Spinal cord (tissue), 10 donors: Measurements from ENCODE around the gene IFNA5. TPM values are rescaled to one million over a fixed set of nuclear protein-coding genes. Genes with fewer than 3 reads are reported as not detected.
A peak's percentile ranks its signal among the peaks of the same experiment; 100 is the strongest.

ENCODE experiments used
- DNase-seq, 6 donors: peaks; one replicate each; pipeline versions ENCODE4 v3.0.0 to v3.0.0-alpha.2; 2013 to 2015; ENCODE audit warnings: low spot score in 6 of 6, low read depth in 4 of 6
- H3K27ac ChIP-seq: one replicate; pipeline ENCODE4 v1.5.1; 2013; ENCODE audit warnings: low read depth, low read length, control low read depth
- H3K27me3 ChIP-seq: one replicate; pipeline ENCODE4 v1.6.1; 2013; ENCODE audit warnings: low read length; ENCODE audit not compliant: control insufficient read depth, insufficient read depth
- H3K36me3 ChIP-seq: one replicate; pipeline ENCODE4 v1.6.1; 2013; ENCODE audit warnings: low read length; ENCODE audit not compliant: control insufficient read depth, insufficient read depth
- H3K4me1 ChIP-seq: one replicate; pipeline ENCODE4 v1.6.1; 2013; ENCODE audit warnings: low read length; ENCODE audit not compliant: control insufficient read depth, insufficient read depth
- H3K4me3 ChIP-seq: one replicate; pipeline ENCODE4 v1.5.1; 2013; ENCODE audit warnings: low read depth, low read length, control low read depth
- H3K9me3 ChIP-seq: one replicate; pipeline ENCODE4 v1.6.1; 2013; ENCODE audit warnings: low read length; ENCODE audit not compliant: control insufficient read depth, insufficient read depth
- WGBS: methylation state at CpG from one replicate; pipeline ENCODE4 v1.1.5; 2013; ENCODE audit warnings: missing lambda C conversion rate; ENCODE audit not compliant: insufficient coverage; 5-methylcytosine and 5-hydroxymethylcytosine counted together
- long read RNA-seq, 4 donors: transcript quantifications; one replicate each; lab custom pipeline, GENCODE V29; 2026
- polyA plus RNA-seq, 2 donors: library from polyadenylated mRNA; unstranded; fragments of 120-200 nt; gene quantifications; one replicate each; pipeline ENCODE4 v1.2.1, GENCODE V29; 2013; ENCODE audit not compliant: insufficient read length in 2 of 2
- total RNA-seq, 2 donors: library from RNA; depleted of rRNA in 1 of 2; stranded (reverse); fragments of 120-200 nt in 1 of 2; fragments of >200 nt in 1 of 2; gene quantifications; one replicate each; pipeline versions ENCODE4 v1.2.3 to v1.2.4, GENCODE V29; 2013 to 2014
- donor health status: healthy.

The IFNA5 gene
- total RNA-seq = not detected
- polyA plus RNA-seq = not detected
- long read RNA-seq, donor 1 = 0 reads
- long read RNA-seq, donor 2, partial matches to known transcripts = 0 of 1 reads
- long read RNA-seq, donor 2, other reads (novel, unspliced or antisense) = 0 of 1 reads
- long read RNA-seq, donor 3 = 0 reads
- long read RNA-seq, donor 4 = 0 reads

DNA sequence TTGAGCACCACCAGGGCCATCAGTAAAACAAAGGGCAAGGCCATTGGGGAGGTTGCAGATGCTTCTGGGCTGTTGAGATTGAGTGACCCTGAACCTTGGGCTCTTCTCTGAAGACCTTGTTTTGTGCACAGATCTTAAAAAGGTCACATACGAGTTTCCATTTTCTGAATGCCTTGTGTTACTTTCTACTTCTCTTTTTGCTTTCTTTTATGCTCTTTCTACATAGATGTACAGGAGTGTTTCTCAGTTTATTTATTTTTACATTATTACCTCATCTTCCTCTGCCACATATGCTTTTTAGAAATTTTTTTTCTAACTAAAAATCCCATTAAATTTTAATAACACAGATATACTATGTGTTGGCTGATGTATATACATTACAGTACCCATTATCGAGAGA, at the start of gene IFNA5:
IFNA5 (minus strand) TSS at position 101 of the 400 bp plus-strand sequence; CDS start at position 44, 57 bp downstream.
- H3K4me3 ChIP-seq = no peak within 1 kb of the TSS
- H3K36me3 ChIP-seq = no peaks in the 10 kb centered on the region
- H3K4me1 ChIP-seq = no peaks in the 10 kb centered on the region
- no CpG with 5 or more reads among the region's 2 CpGs for WGBS
- no peak within 1 kb of the TSS for H3K27ac ChIP-seq
- H3K9me3 ChIP-seq = no peaks in the 10 kb centered on the region
- no peak for DNase-seq
- no peaks in the 10 kb centered on the region for H3K27me3 ChIP-seq

DNA sequence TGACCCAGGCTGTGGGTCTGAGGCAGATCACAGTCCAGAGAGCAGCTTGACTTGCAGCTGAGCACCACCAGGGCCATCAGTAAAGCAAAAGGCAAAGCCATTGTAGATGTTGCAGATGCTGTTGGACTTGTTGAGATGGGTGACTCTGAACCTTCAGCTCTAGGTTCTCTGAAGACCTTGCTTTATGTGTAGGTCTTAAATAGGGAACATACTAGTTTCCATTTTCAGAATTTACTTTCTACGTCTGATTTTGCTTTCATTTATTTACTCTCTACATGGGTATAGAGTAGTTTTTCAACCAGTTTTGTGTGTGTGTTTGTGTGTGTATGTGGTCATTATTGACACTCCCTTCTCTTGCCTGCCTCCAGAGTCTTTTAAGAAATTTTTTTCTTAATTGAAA, 45.7 kb upstream of the IFNA5 start, which contains the start of gene IFNA6:
IFNA6 (minus strand) TSS at position 101 of the 400 bp plus-strand sequence; CDS start at position 101, 0 bp downstream.
- WGBS = no CpG with 5 or more reads among the region's 1 CpG
- H3K27me3 ChIP-seq = no peaks in the 10 kb centered on the region

DNA sequence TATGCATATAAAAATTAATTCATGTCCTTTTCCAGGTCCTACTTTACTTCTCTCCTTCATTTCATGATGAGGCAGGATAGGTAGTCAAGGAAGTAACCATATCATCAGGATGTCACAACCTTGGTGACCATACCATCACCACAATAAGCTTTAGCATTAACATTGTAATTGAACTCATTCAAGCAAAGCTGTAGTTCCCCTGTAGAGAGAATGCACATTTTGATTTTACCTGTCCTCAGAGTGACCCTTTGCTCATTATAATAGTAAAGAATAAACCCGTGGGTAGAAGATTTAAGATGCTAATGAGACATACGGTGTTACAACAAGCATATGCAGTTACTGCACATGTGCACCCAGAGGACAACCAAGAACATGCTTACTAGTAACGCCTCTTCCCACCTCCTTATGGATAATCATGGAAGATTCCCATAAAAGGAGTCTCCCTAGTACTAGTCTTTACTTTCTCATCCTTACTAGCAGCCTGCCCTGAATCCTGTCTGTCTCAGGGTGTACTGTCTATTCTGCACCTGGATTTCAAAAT, 43.4 kb upstream of the IFNA5 start:
- WGBS = 82% methylated on average over 1 of the region's 3 CpGs
- Histone ChIP-seq H3K27me3 (no peaks in the 10 kb centered on the region), H3K36me3 (no peaks in the 10 kb centered on the region), H3K9me3 (no peaks in the 10 kb centered on the region), H3K4me3 (no peak overlapping the region), H3K4me1 (no peaks in the 10 kb centered on the region), H3K27ac (no peak overlapping the region)
- DNase-seq = no peak

More for the DNA sequence above, 45.7 kb upstream of the IFNA5 start, which contains the start of gene IFNA6:
- Histone ChIP-seq H3K36me3 (no peaks in the 10 kb centered on the region), H3K4me3 (no peak within 1 kb of the TSS), H3K4me1 (no peaks in the 10 kb centered on the region), H3K9me3 (no peaks in the 10 kb centered on the region), H3K27ac (no peak within 1 kb of the TSS)
- DNase-seq = no peak

DNA sequence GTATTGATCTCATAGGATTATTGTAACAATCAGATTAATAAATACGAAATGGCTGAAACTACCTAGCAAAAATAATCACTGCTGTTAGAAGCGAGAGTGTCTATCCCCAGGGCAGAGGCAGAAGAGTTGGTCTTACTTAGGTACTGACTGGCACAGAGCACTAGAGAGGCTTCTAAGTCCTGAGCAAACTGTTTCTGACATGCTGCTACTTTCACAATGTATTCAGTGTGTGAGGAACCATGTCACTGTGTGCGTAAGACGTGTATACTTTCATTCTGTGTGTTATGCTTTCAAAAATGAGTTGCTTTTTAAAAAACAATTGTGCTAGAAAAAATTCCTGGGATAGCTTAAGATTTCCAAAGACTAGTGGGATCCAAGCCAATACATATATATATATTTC, 35.6 kb upstream of the IFNA5 start:
- WGBS = no CpG with 5 or more reads among the region's 4 CpGs
- no peak for DNase-seq

DNA sequence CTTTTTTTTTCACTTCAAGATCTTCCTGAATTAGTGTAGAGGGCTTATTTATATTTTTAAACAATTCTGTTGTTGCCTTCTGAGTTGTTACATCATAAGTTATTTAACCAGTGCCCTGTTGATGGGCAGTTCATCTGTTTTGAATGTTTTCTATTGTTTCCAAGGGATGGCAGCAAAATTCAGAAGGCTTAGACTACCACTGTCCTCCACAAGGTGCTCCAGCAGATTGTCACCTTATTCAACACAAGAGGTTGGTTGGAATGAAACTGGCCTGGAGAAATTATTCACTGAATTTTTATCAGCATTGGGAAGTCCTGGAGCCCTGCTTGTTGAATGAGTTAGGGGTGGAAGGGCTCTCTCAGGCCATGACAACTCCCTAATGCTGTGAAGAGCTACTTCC, 31.3 kb upstream of the IFNA5 start:
- H3K9me3 ChIP-seq = no peaks in the 10 kb centered on the region
- H3K36me3 ChIP-seq = no peaks in the 10 kb centered on the region
- no peak overlapping the region for H3K27ac ChIP-seq

More for the DNA sequence above, 35.6 kb upstream of the IFNA5 start:
- Histone ChIP-seq H3K9me3 (no peaks in the 10 kb centered on the region), H3K36me3 (no peaks in the 10 kb centered on the region), H3K27ac (no peak overlapping the region), H3K4me3 (no peak overlapping the region), H3K27me3 (no peaks in the 10 kb centered on the region), H3K4me1 (no peaks in the 10 kb centered on the region)

DNA sequence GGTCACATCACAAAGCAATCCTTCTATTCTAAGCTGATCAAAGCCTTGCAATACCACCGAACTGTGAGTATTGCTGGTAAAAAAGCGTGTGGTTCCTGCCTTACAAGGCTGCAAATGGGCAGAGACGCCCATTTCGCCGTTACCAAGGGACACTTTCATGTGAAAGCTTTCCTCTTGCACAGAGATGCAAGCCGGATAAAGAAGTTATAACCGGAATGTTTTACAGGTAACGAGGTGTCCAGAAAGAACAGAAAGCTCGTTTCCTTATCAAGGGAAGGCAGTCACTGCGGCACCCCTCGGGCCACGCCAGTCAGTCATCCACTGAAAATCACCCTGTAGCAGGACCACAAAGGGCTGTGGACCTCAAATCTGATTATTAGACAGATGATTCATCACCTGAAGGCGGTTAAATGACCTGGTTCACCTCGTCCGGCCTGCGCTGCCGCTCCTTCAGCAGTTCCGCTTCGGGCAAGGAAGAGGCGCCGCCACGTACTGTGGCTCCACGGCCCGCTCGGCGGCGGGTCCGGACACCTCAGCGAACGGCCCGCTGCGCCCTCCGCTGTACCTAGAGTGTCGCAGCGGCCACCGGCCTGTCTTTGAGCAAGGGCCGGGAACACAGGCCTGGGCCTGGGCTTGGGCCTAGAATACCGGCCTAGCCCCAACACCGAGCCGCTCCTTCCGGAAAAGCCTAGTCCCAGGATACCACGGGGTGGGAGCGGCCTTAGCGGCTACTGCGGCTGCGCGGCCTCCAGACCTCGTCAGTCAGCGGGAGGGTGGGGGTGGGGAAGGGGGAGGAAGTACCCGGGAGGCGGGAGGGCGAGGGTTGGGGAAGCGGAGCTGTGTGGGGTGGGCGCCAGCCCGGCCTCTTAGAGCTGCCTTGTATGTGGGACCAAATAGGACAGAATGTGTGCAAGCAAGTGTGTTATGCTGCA, 29.9 kb upstream of the IFNA5 start, which contains the start of gene KLHL9:
KLHL9 (minus strand) TSS at position 704 of the 932 bp plus-strand sequence; CDS start at position 159, 545 bp downstream.
- no peaks in the 10 kb centered on the region for H3K27me3 ChIP-seq
- WGBS = 1% methylated on average over 49 of the region's 55 CpGs
- no peaks in the 10 kb centered on the region for H3K9me3 ChIP-seq
- peak within 1 kb of the TSS; percentile 93 for H3K4me3 ChIP-seq
- DNase-seq = peak; percentile 83 to 98 (median 90)
- H3K27ac ChIP-seq = peak within 1 kb of the TSS; percentile 89
- no peaks in the 10 kb centered on the region for H3K36me3 ChIP-seq
- no peaks in the 10 kb centered on the region for H3K4me1 ChIP-seq

More for the DNA sequence above, 31.3 kb upstream of the IFNA5 start:
- no peak overlapping the region for H3K4me3 ChIP-seq
- DNase-seq = no peak
- H3K27me3 ChIP-seq = no peaks in the 10 kb centered on the region
- no peaks in the 10 kb centered on the region for H3K4me1 ChIP-seq

DNA sequence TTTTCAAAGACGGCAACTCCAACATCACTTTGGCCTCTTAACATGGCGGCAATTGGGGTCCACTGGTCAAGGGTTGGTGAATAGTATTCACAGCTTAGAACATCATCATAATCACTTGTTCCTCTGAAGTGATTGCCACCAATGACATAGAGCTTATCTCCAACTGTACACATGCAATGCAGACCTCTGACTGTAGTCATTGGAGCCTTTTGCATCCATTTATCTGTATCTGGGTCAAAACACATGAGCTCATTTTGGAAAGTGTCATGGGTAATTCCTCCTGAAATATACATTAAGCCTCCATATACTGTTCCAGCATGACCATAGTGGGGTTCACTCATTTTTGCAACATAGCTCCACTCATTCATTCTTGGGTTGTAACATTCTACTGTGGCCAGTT, 28.1 kb upstream of the IFNA5 start:
- no peaks in the 10 kb centered on the region for H3K9me3 ChIP-seq
- H3K4me1 ChIP-seq = no peaks in the 10 kb centered on the region
- H3K36me3 ChIP-seq = no peaks in the 10 kb centered on the region
- H3K27me3 ChIP-seq = no peaks in the 10 kb centered on the region
- H3K4me3 ChIP-seq = no peak overlapping the region
- H3K27ac ChIP-seq = no peak overlapping the region
- no peak for DNase-seq
- WGBS = 100% methylated on average over 1 of the region's 2 CpGs

DNA sequence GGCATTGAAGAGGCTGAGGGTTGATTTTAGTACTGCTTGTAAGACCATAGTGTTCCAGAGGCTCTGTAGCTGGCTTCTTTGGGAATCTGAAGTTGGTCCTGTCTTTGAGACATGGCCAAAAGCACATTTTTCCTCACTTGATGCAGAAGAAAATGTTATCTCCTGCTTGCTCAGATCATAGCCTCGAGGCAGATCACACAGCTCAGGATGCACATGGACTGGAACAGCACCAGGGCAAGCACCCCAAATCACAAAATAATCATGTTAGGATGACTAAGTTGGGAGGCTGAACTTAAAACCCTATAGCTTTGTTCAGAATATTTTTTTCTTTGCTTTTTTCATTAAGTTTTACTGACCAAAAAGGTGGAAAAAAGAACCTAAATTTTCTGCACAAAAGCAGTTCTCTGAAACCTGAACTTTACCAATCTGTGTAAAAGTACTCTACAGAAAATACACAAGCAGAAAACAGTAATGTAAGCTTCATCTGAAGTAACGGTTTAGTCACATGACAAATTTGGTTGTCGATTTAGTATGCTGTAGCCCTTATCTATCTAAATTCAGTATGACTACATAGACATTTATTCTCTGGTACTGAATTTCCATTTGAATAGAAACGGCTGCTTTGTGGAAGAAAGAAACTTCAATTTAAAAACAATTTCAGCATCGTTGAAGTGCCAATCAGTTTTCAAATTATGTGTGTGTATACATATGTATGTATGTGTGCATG, 26.7 kb upstream of the IFNA5 start:
- no peak for DNase-seq
- Histone ChIP-seq H3K9me3 (no peaks in the 10 kb centered on the region), H3K4me1 (no peaks in the 10 kb centered on the region), H3K27ac (no peak overlapping the region), H3K4me3 (no peak overlapping the region), H3K36me3 (no peaks in the 10 kb centered on the region), H3K27me3 (no peaks in the 10 kb centered on the region)
- no CpG with 5 or more reads among the region's 5 CpGs for WGBS

DNA sequence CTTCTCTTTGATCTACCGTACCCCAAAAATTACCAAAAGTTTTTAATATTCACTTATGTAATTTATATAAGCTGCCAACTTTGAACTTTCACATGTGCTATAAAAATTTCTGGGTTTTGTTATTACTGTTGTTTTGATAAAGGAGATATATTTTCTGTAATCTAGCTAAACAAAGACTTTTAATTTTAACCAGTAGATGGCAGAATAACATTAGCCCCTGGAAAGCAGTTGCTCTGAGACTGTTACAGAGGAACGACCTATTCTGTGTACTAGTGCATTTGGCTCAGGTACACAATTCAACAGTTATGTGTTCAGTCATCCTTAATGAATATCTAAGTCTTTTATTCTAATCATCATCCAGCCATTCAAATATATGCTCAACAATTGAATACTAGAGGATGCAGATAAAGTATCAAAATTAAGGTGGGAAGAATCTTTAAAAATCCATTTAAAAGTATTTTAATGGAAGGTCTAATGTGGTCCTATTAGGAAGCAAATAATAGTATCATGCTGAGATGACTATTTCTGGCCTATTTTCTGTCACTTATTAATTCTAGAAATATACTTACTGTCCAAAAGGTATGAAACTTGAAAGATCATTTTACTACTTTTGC, 21.5 kb upstream of the IFNA5 start:
- peaks cover 9% of the 10 kb centered on the region for H3K36me3 ChIP-seq
- no peaks in the 10 kb centered on the region for H3K4me1 ChIP-seq
- H3K27me3 ChIP-seq = no peaks in the 10 kb centered on the region
- H3K4me3 ChIP-seq = no peak overlapping the region
- H3K27ac ChIP-seq = no peak overlapping the region
- DNase-seq = peak in 2 of 6 donors; percentile 63 to 83
- WGBS = no CpG with 5 or more reads among the region's 2 CpGs
- no peaks in the 10 kb centered on the region for H3K9me3 ChIP-seq
